Measurements from ENCODE around the gene SH2B2.

- TF ChIP-seq CTCF (IDR thresholded peaks at IDR 0.05) (no peak), POLR2A (IDR thresholded peaks at IDR 0.05) (no peak)
Measured at GRCh38 chr7:102255501-102255900, 31.2 kb upstream of the SH2B2 start.
